Fibroblast of lung (primary cell): ENCODE results near the gene SDK1. TPM values are rescaled to one million over a fixed set of nuclear protein-coding genes. Genes with fewer than 3 reads are reported as not detected.

Source experiments
- DNase-seq, 2 donors: peaks; one replicate each; pipeline versions ENCODE4 v3.0.0 to v3.0.0-alpha.2; 2010; ENCODE audit warnings: low read depth in 2 of 2
- H2AFZ ChIP-seq: 2 replicates; pipeline ENCODE4 v1.5.1; 2012; ENCODE audit warnings: low read length, control low read depth, inconsistent platforms
- H3K27ac ChIP-seq: 2 replicates; pipeline ENCODE4 v1.5.1; 2011; ENCODE audit warnings: low read length, control low read depth; ENCODE audit not compliant: insufficient read depth
- H3K27me3 ChIP-seq: 2 replicates; pipeline ENCODE4 v1.5.1; 2011; ENCODE audit warnings: mild to moderate bottlenecking, low read length; ENCODE audit not compliant: control insufficient read depth, insufficient read depth
- H3K36me3 ChIP-seq: 2 replicates; pipeline ENCODE4 v1.5.1; 2011; ENCODE audit warnings: low read length; ENCODE audit not compliant: control insufficient read depth, insufficient read depth
- H3K4me1 ChIP-seq: 2 replicates; pipeline ENCODE4 v1.5.1; 2011; ENCODE audit warnings: low read length; ENCODE audit not compliant: control insufficient read depth, insufficient read depth; ENCODE audit errors: extremely low read depth
- H3K4me2 ChIP-seq: 2 replicates; pipeline ENCODE4 v1.5.1; 2011; ENCODE audit warnings: low read length, control low read depth; ENCODE audit not compliant: insufficient read depth; ENCODE audit errors: extremely low read depth
- H3K4me3 ChIP-seq, 4 experiments: fragments of 200-600 bp in 1 of 4; sonication (generic) in 1 of 4; replicated peaks in 1 of 4; 2 replicates each; pipeline ENCODE4 v1.5.1; 2011 to 2016; ENCODE audit warnings: low read length in 4 of 4, low read depth in 3 of 4, mild to moderate bottlenecking in 3 of 4, control low read depth in 2 of 4, inconsistent platforms in 1 of 4, mixed read lengths in 1 of 4; ENCODE audit not compliant: insufficient read depth in 1 of 4; ENCODE audit errors: control extremely low read depth in 1 of 4
- H3K79me2 ChIP-seq: 2 replicates; pipeline ENCODE4 v1.5.1; 2012; ENCODE audit warnings: mild to moderate bottlenecking, low read length, inconsistent platforms; ENCODE audit not compliant: control insufficient read depth, insufficient read depth
- H3K9ac ChIP-seq: 2 replicates; pipeline ENCODE4 v1.5.1; 2011; ENCODE audit warnings: mild to moderate bottlenecking, low read length, control low read depth; ENCODE audit not compliant: insufficient read depth
- H3K9me3 ChIP-seq: 2 replicates; pipeline ENCODE4 v1.5.1; 2012; ENCODE audit warnings: low read depth, low read length; ENCODE audit not compliant: control insufficient read depth, insufficient read depth
- H4K20me1 ChIP-seq: 2 replicates; pipeline ENCODE4 v1.5.1; 2011; ENCODE audit warnings: low read length; ENCODE audit not compliant: control insufficient read depth, insufficient read depth; ENCODE audit errors: extremely low read depth
- EZH2 ChIP-seq: IDR thresholded peaks from 2 replicates; pipeline ENCODE4 v1.5.1; 2012; ENCODE audit warnings: low read length, control low read depth, mild to moderate bottlenecking; ENCODE audit errors: missing control alignments
- polyA plus RNA-seq, 2 donors: library from polyadenylated mRNA; depleted of rRNA in 1 of 2; stranded (reverse) in 1 of 2; unstranded in 1 of 2; fragments of >200 nt; gene quantifications; 2 replicates each; pipeline ENCODE4 v1.2.1, GENCODE V29; 2011 to 2012; ENCODE audit warnings: missing spikeins in 1 of 2
- total RNA-seq: library from RNA; depleted of rRNA; stranded (reverse); fragments of >200 nt; gene quantifications from 2 replicates; pipeline ENCODE4 v1.2.1, GENCODE V29; 2014
- TF ChIP-seq, protein P1 (sequence below), 2 donors: IDR thresholded peaks in 1 of 2; conservative IDR thresholded peaks in 1 of 2; 1 replicate in 1 of 2; 2 replicates in 1 of 2; pipeline ENCODE4 v1.5.1; 2011 to 2012; ENCODE audit warnings: low read length in 2 of 2, control low read depth in 1 of 2, inconsistent platforms in 1 of 2, low read depth in 1 of 2, mild to moderate bottlenecking in 1 of 2

SDK1 gene
- total and polyA plus RNA-seq, 2 donors (not counting 1 experiment from before 2014, with no cell fraction given) = 1.0 to 8.6 TPM

DNA sequence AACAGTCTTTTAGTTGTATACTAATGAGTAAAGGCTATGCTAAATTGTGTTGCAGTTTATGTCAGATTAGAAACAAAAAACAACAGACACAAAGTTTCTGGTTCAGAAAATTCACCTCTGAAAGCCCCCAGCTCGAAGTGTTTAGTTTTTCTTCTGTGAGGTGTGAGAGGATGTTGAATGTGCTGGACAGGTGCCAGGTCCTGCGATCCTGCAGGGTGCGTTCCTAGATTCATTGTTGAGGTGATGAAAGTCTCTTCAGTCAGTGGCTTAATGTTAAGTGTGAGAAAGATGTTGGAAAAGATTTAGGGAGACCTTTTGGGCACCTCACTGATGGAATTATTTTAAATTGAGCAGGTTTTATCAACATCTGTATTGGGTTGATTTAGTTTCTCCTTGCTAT is 287.3 kb downstream of the SDK1 start:
- Histone ChIP-seq H3K27ac (no peak overlapping the region), H3K27me3 (no peaks in the 10 kb centered on the region), H3K79me2 (no peaks in the 10 kb centered on the region), H3K9ac (no peak overlapping the region), H3K9me3 (no peaks in the 10 kb centered on the region), H3K4me1 (no peaks in the 10 kb centered on the region), H4K20me1 (no peaks in the 10 kb centered on the region), H3K4me2 (no peak overlapping the region), H3K36me3 (no peaks in the 10 kb centered on the region), H2AFZ (no peak overlapping the region), H3K4me3 (no peak overlapping the region)
- TF ChIP-seq, protein P1, sequence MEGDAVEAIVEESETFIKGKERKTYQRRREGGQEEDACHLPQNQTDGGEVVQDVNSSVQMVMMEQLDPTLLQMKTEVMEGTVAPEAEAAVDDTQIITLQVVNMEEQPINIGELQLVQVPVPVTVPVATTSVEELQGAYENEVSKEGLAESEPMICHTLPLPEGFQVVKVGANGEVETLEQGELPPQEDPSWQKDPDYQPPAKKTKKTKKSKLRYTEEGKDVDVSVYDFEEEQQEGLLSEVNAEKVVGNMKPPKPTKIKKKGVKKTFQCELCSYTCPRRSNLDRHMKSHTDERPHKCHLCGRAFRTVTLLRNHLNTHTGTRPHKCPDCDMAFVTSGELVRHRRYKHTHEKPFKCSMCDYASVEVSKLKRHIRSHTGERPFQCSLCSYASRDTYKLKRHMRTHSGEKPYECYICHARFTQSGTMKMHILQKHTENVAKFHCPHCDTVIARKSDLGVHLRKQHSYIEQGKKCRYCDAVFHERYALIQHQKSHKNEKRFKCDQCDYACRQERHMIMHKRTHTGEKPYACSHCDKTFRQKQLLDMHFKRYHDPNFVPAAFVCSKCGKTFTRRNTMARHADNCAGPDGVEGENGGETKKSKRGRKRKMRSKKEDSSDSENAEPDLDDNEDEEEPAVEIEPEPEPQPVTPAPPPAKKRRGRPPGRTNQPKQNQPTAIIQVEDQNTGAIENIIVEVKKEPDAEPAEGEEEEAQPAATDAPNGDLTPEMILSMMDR (conservative IDR thresholded peaks at IDR 0.05 in 1 of 2, IDR thresholded peaks at IDR 0.05 in 1 of 2; ENCODE audit: low read depth in 1 of 2, low read length in 2 of 2) = no peak
- no peak for TF ChIP-seq EZH2
- DNase-seq = no peak

GRCh38 chr7:3589752-3590151 is 288.7 kb downstream of the SDK1 start:
- Histone ChIP-seq H3K27ac (no peak overlapping the region), H3K79me2 (no peaks in the 10 kb centered on the region), H3K9ac (no peak overlapping the region), H3K4me1 (no peaks in the 10 kb centered on the region), H3K4me3 (no peak overlapping the region), H3K9me3 (no peaks in the 10 kb centered on the region), H3K36me3 (no peaks in the 10 kb centered on the region), H2AFZ (no peak overlapping the region), H3K27me3 (no peaks in the 10 kb centered on the region), H3K4me2 (no peak overlapping the region), H4K20me1 (no peaks in the 10 kb centered on the region)
- DNase-seq = no peak
- no peak for TF ChIP-seq EZH2

DNA sequence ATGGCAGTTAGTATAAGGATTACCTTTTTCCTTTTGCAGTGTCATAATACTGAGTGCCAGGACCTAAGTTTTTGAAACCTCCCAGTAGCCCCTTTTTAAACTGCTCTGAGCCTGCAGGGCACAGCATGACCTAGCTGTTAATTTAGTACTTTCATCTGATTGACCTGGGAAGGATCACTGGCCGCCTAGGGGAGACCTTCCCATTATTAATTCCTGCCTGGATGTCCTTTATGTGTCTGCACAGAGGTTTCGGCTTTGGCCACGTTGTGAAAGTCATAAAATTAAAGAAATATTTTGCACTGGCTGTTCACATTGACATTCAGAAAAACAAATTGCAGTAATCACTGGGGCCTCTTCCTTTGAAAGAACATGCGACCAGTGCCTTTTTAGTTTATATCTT is 290.2 kb downstream of the SDK1 start:
- no peaks in the 10 kb centered on the region for H3K4me1 ChIP-seq
- H3K27me3 ChIP-seq = no peaks in the 10 kb centered on the region
- H3K27ac ChIP-seq = no peak overlapping the region
- no peaks in the 10 kb centered on the region for H3K36me3 ChIP-seq
- no peaks in the 10 kb centered on the region for H3K79me2 ChIP-seq
- no peak overlapping the region for H3K4me2 ChIP-seq
- no peak overlapping the region for H3K4me3 ChIP-seq
- H3K9me3 ChIP-seq = no peaks in the 10 kb centered on the region
- no peak overlapping the region for H2AFZ ChIP-seq
- DNase-seq = no peak
- no peaks in the 10 kb centered on the region for H4K20me1 ChIP-seq
- TF ChIP-seq, protein P1 (conservative IDR thresholded peaks at IDR 0.05 in 1 of 2, IDR thresholded peaks at IDR 0.05 in 1 of 2; ENCODE audit: low read depth in 1 of 2, low read length in 2 of 2) = no peak
- H3K9ac ChIP-seq = no peak overlapping the region
